GM18907 (cell line): ENCODE measurements around the gene KRT7.

ENCODE experiments used
- ATAC-seq: cut with Tn5 transposase; IDR thresholded peaks from one replicate; pipeline ENCODE4 v1.9.1; 2021; ENCODE audit warnings: mild to moderate bottlenecking, moderate library complexity; ENCODE audit not compliant: unreplicated experiment

The KRT7 gene

DNA sequence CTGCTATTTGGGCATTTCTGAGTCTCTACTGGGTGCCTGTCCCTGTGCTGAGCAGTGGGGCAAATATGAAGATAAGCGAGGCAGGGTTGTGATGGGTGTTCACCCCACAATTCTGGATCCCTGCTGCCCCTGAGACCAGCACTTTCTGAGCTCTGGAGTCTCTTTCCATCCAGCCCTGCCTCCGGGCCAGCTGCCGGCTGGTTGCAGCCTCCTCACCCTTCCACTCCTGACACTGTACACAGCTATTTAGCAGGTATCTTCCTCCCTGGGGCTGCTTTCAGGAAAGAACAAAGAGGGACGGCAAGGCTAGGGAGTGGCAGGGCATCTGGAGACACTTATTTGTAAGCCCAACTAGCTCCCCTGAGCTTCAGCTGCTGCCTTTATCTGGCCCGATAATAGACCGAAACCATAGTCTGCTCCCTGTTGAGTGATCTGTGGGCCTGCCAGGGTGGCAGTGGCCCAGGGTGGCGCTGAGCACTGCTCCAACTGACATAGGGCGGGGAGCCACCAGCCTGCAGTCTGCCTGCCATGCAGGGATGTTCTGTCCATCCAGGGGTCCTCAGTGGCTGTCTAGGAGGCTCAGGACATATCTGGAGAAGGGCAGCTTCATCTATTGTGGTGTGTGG lies 33.6 kb upstream of the KRT7 start:
- ATAC-seq = no peak

DNA sequence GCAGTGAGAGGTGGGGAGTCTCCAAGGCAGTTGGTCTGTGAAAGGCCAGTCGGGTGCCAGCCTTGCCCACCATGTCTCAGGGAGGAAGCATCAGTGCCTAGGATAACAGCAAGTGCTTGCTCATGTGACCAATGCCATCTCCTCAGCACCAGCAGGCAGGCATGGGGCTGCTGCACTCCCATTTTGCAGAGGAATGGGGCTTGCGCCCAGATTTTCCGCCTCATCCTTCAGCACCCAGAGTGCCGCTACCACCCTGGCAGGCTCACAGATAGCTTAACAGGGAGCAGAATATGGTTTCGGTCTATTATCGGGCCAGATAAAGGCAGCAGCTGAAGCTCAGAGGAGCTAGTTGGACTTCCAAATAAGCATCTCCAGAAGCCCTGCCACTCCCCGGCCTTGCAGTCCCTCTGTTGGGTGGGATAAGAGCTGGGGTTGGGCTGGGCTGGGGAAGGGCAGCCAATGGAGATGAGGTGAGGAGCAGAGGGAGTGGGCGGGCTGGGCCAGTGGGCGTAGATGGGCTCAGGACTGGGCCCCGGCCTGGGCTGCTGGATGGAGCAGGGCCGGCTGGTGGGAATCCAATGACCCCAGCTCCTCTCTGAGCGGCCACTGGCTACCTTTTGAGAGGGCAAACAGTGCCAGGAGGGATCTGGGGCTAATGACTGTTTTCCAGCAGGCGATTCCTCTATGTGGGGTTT lies 32.8 kb upstream of the KRT7 start:
- no peak for ATAC-seq

DNA sequence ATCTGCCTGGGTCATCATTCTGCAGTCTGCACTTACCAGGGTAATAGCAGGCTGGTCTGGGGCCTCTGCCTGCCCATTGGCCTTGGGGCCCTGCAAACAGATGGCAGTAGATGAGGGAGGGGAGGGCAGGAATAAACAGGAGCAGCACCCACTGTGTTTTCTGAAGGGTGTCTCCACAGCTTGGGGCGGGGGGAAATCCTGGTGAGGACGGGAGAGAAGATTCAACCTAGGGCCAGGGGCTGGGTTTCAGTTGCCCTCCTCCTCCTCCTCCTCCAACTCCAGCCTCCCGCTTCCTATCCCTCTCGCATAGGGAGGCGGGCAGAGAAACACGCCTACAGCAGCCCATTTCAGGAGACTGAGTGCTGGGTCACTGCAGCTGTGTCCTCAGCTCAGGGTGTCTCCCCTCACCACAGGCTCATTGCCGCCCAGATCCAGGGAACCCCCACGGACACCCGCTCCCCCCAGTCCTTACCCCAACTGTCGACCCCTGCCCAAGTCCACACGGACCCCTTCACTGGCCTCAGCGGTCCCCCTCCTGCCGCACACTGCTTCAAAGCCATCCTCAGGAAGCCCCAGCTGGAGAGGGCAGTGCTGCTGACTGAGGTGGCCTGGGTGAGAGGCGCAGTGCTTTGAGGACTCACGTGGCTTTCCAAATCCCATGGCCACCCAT lies 32.1 kb upstream of the KRT7 start:
- no peak for ATAC-seq

DNA sequence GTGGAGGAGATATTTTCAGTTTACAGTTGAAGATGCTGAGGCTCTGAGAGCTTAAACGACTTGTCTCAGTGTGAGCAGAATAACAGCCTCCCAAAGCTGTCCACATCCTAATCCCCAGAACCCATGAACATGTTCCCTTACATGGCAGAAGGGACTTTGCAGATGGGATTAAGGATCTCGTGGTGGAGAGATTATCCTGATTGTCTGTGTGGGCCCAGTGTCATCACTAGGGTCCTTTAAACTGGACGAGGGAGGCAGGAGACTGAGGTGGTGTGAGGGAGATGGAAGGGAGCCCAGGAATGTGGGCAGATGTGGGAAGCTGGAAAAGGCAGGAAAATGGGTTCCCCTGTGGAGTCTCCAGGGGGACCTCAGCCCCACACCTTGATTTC lies 31.6 kb upstream of the KRT7 start:
- no peak for ATAC-seq

DNA sequence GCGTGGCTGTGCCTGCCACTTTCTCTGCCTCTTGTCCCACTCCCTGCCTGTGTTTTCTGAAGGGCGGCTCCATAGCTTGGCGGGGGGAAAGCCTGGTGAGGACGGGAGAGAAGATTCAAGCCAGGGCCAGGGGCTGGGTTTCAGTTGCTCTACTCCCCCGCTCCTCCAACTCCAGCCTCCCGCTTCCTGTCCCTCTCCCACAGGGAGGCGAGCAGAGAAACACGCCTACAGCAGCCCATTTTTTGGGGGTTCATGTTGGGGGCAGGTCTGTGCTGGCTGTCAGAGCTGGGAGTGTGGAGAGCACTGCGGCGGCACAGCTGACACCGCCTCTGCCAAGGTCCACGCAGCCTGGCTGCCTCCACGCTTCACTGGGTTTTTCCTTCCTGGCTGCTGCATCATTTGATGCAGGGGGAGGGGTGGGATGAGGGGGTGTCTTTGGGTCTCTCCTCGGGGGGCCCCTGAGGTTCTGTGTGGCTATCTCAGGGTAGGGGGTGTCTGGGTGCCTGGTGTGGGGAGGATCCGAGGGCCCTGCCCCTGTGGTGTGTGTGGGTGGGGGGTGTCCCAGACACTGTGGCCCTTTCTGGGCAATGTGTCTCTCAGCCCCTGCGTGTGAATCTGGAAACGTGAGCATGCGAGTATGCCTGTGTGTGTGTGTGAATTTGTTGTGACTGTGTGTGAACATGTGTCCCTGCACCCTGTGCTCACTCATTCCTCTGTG lies 30.5 kb upstream of the KRT7 start:
- ATAC-seq = no peak

DNA sequence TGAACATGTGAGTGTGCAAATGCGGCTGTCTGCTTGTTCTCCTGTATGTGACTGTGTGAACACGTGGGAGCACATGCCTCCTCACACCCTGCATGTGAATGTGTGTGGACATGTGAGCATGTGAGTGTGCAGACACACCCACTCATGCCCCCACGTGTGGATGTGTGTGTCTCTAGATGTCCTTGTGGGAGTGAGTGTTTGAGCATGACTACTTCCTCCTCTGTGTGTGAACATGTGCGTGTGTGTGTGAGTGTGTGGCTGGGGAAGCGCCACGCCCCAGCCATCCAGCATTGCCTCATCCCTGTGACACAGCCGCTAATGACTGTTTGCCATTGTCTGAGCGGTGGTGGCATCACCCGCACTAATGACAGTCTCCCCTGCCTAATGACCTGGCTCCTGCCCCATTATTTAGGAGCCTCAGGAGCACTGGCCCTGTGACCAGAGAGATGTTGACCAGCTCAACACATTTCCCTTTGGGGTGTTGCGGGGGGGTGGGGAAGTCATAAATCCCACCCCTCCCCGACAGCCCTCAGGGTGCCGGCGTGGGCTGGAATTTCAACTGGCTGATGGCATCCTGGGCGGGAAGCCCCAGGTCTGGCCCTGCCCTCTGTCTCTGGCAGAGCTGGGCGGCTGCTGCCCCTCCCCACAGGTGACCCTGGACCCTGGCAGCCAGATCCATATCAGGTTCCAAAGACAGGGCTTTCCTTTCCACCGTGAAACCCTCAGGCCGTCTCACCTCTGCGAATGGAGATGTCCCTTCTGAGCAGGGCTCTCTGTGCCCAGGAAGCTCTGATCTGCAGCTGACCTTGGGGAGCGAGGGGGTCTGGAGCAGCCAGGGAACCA lies 29.7 kb upstream of the KRT7 start:
- no peak for ATAC-seq

DNA sequence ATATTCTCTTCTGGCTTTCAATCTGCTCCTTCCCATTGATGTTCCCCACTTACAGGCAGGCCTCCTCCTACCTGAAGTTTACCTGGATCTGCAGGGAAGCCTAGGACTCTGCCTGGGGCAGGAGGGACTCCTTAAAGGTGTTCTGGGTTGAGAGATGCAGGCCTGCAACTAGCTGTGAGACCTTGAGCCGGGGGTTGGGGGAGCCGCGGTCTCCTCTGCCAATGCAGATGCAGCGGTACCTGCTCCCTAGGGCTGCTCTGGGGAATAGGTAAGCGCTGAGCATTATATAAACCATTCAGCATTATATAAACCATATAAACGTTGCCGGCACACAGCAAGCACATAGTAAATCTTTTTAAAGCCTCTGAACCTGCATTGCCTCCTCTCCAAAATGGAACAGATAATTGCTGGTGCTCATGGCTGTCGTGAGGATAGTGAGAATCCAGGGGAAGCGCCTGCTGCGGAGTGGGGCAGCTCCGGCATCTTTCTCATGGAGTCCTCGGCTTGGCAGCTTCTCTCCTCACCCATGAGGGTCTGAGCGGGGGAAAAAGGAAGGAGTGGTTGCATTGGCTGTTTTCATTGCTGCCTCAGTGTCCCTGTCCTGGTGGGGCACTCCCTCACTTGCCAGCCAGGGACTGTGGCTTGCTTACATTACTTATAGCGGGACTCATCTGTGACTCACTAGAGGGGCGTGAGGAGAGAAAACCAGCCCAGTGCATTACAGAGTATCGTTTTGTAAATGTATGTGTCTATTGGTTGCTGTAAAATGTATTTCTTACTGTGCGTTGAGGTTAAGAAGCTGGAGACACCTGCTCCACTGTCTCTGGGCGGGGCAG lies 28.7 kb upstream of the KRT7 start:
- no peak for ATAC-seq

DNA sequence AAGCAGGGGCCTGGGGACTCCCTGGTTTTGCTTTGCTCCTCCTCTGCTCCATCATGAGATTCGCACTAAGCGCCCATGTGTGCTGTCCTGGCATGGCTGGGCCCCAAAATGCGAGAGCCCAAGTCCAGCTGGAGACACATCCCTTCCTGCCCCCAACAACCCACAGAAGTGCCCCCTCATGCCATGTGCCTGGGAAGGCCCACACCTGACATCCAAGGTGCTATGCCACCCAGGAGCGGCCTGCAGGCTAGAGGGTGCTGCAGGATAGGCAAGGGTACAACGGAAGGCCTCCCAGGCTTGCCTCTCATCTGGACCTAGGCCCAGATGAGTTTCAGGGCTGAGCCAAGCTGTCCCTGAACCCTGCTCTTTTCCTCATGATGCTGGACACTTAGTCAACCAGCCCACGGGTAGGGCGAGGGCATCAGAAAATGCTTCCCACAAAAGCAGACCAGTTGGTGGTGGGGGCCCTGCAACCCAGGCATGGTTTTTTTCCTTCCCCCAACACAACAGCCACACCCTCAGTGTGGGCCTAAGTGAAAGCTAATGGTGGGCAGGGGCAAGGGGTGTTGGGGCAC lies 28.0 kb upstream of the KRT7 start:
- no peak for ATAC-seq

DNA sequence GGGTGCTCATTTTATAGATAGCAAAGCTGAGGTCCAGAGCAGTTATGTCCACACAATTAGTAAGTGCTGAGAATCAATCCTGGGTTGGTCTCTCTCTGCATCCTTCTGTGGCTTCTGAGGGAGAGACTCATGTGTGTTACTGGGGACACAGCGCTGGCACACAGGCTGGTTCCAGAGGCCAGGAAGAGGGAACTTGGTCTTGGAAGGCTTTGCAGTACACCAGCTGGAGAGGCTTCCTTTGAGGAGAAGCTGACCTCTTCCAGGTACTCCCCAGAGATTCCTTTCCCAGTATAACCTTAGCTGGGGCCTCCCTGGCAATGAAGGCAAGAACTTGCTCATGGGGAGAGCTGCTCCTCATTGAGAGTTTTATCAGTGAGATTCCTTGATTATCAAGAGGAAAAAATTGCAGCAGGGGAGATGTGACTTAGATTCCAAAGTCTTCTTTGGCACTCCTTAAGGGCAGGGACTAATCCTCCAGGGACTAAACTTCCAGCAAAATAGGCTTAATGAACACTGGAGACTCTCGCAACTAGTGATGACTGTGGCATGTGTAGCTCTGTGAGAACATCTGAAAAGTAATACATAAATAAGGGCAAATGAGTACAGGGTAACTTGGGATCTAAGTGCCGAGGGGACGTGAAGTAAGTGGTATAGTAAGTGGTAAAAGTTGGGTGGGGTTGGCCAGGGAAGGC lies 27.3 kb upstream of the KRT7 start:
- no peak for ATAC-seq

DNA sequence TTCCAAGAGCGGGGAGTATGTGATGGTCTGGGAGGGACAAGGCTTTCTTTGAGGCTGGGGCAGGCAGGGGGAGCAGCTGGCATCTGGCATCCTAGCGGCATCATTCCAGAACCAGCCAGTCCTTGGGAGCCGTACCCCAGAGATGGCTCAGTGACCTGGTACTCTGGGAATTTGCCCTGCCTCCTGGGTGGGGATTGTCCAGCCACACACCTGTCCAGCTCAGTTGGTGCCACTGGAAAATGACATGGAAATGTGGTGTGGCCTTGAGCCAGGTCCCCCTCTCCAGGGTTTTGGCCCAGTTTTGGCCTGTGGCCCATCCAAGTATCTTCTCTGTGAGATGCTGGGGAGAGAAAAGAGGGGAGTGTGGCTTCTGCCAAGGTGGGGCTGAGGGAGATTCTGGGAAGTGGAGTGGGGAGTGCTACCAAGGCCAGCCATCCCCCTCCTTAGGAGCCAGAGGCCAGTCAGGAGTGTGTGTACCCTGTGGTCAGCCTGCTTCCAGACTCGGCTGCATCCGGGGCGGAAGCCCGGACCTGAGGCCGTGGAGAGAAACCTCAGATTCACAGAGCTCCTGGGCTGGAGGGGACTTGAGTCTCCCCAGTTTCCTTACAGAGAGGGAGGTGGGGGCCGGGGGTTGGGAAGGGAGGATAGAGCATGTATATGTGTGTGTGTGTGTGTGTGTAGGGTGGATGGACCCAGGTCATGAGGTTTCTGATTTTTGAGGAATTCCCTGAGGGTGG lies 26.6 kb upstream of the KRT7 start:
- ATAC-seq = no peak

DNA sequence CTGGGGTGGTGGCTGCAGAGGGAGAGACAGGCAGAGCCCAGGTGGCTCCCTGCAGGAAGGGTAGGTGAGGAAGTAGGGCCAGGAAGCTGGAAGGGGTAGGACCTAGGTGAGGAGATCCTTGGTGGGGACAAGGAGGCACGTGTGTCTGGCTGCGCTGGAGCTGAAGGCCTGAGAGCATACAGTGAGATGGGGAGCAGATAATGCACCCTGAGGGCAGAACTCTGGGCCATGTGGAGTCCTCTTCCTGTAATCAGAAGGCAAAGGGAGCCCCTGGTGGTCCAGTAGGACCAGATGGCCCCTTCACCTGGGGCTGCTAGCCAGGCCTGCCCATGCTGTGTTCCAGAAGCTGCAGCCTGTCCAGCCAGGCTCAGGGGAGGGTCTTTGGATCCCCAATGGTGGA lies 25.9 kb upstream of the KRT7 start:
- ATAC-seq = no peak

DNA sequence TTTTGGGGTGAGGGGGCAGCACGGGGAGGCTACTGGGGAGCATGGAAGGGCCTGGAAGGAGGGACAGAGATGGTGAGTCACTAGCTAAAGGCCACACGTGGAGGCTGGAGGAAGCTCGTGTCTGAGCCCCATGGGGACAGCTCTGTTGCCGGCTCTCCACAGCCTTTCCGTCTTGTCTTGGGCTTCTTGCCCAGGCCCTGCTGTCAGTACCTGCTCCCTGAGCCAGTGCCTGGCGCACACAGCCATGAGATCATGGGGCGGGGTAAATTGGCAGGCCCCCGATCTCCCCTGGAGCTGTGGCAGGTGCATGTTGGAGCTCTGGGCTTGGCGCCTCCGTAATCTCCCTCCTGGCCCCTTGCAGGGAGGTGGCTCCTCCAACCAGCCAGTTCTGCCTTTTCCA lies 25.1 kb upstream of the KRT7 start:
- no peak for ATAC-seq

DNA sequence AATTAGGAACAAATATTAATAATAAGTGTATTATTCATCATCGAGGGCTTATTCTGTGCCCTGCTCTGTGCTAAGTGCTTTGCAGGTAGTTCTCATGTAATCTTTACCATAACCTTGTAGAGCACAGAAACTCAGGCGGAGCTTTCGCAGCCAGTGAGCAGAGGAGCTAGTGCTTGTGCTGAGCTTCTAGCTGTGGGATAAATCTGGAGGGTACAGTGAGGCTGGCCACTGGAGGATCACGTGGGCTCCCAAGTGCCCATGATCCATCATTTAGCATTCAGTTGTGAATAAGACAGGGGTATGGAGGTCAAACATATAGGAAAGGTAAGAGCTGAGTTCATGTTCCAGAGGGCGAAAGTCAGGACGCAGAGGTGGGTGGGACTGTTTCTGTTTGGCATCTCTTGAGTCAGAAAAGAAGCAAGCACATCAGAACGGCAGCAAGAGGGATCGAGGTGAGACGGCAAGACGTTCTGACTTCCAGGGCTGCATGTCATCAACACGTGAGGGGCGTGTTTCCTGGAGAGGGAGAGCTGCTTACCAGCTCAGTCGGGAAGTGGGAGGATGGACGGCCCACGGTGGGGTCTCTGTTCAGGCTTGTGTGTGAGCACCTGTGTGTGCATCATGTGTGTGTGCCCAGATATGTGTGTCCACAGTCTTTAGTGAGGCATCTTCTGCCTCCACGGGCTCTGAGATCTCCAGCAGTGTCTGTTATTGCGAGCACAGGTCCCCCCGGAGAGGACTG lies 24.4 kb upstream of the KRT7 start:
- no peak for ATAC-seq

DNA sequence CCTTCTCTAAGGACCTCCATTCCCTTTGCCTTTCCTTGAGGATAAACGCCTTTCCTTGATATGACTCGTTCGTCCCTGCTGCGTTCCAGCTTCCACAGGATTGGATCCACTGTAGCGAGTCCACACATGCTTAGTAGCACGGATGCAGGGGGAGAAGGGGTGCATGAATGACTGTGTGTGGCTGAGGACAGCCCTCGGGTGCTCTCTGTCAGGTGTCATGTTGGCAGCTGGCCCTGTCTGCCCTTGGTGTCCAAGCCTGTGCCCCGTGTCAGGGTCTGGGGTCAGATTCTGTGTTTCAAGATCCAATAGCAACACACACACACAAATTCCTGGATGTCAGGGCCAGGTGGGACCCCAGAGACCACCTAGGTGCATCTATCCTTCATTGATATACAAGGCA lies 23.7 kb upstream of the KRT7 start:
- ATAC-seq = no peak

DNA sequence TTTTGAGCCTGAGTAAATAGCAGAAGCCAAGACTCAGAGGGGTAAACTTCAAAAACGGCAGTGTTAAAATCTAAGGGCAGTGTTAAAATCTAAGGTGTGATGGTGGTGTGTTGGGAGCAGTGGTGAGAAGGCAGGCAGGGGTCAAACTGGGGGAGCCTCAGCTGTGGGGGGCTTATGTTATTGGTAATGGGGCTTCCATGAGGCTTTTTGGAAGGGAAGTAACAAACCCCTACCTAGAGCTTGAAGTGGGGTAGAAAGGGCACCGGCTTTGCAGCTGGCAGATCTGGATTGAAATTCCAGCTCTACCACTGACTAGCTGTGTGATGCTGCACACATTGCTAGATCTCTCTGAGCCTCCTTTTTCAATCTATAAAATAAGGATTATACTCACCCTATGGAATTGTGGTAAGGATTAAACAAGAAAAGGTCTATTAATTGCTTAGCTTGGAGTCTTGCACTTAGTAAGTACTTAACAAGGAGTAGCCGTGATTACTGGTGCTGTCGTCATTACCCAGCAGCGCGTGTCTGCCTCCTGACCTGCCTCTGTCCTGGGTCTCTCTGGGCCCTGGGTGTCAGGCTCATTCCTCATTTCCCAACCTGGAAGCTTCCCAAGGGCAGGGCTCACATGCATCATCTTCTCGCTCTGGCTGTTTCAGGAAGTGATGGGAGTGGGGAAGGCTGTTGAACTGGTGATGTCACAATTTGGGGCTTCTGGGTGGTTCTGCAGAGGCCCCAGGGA lies 22.7 kb upstream of the KRT7 start:
- no peak for ATAC-seq

DNA sequence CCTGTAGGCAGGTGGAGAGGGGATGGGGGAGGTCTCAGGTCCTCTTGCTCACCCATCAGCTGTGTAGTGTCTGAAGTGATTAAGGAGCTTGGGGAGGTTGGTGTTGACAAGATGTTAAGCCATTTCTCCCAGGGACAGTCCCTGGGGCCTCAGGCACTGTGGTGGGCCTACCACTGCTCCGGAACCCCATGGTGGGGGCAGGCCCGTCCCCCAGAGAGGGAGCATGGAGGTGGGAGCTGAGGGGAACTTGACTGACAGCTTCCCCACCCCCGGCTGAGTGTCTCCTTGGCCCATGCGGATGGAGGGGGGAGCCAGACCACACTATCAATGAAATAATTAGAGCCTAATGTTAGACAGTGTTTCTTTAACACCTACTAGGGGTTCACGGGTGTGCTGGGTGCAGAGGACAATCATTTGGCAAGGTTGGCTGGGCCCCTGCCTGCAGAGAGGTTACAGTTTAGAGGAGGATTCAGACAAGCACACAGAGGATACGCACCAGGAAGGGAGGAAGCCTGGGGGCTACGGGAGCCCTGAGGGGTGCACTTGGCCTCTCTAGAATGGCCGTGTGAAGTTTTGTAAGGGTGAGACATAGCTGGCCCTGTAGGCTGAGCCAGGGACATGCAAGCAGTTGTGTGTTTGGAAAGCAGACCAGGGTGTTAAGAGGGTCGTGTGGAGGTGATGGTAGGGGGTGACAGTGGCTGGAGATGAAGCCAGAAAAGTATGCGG lies 22.0 kb upstream of the KRT7 start:
- ATAC-seq = no peak
